Gastrocnemius medialis (tissue), 4 donors: ENCODE data around the gene GSTO1.

Source experiments
- POLR2A ChIP-seq, 2 donors: fragments of 450-650 bp; IDR thresholded peaks; one replicate each; pipeline ENCODE4 v1.6.1; 2017; ENCODE audit warnings: antibody characterized with exemption in 2 of 2, mild to moderate bottlenecking in 2 of 2, moderate library complexity in 2 of 2
- TF ChIP-seq, protein P1 (sequence below), 5 experiments: fragments of 450-650 bp in 3 of 5; fragments of 200-600 bp in 2 of 5; sonication (generic) in 2 of 5; IDR thresholded peaks in 4 of 5; conservative IDR thresholded peaks in 1 of 5; 1 replicate in 4 of 5; 2 replicates in 1 of 5; pipeline ENCODE4 v1.5.1; 2016 to 2019; ENCODE audit warnings: antibody characterized with exemption in 5 of 5, mild to moderate bottlenecking in 3 of 5, moderate library complexity in 3 of 5

DNA sequence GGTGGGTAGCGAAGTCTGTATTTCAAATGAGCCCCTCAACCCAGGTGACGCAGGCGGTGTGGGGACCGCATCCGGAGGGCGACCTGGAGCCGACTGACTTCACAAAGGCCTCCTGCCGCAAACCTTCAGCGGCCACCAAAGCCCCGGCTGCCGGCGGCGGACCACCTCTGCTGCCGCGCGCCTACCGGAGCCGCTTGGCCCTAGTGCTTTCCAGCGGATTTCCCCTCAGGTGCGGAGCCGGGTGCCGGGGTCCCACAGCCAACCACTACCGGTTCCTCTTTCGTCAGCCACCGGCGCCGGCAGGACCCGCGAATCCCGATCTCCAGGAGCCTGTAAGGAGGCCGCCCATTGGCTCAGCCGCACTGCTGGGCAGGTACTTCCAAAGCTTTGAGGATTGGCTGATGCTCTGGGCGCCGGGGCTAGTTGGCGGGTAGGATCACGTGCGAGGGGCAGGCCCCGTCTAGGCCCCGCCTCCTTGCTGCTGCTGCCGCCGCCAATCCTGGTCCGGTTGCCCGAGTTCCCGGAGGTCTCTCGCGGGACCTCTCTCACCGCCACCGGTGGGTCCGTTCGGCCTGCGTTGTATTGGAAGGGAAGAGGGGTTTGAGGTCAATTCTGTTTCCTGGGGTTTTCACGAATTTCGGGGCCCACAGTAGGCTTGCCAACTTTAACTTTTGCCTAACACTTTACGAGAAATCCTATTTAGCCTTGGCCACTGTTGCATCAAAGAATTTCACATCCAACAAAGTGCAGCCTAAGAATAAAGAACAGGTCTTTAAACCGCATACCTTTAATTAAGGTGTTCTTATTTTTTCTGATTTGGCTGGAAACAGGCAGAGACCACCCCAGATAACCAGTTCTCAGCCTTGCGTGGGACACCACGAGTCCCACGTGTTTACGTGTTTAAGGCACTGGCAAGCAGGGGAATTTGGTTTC, 14.3 kb downstream of the GSTO1 start, which contains the start of gene GSTO2:
- TF ChIP-seq, protein P1, sequence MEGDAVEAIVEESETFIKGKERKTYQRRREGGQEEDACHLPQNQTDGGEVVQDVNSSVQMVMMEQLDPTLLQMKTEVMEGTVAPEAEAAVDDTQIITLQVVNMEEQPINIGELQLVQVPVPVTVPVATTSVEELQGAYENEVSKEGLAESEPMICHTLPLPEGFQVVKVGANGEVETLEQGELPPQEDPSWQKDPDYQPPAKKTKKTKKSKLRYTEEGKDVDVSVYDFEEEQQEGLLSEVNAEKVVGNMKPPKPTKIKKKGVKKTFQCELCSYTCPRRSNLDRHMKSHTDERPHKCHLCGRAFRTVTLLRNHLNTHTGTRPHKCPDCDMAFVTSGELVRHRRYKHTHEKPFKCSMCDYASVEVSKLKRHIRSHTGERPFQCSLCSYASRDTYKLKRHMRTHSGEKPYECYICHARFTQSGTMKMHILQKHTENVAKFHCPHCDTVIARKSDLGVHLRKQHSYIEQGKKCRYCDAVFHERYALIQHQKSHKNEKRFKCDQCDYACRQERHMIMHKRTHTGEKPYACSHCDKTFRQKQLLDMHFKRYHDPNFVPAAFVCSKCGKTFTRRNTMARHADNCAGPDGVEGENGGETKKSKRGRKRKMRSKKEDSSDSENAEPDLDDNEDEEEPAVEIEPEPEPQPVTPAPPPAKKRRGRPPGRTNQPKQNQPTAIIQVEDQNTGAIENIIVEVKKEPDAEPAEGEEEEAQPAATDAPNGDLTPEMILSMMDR (IDR thresholded peaks at IDR 0.05 in 4 of 5, conservative IDR thresholded peaks at IDR 0.05 in 1 of 5), result no peak
- TF ChIP-seq POLR2A (IDR thresholded peaks at IDR 0.05), result peak; percentile 63 to 81
